HepG2 (cell line): ENCODE data around the gene GAPDH. TPM values are rescaled to one million over a fixed set of nuclear protein-coding genes. Genes with fewer than 3 reads are reported as not detected.

ENCODE experiments used
- ATAC-seq: fragments of 200-7000 bp; cut with Tn5 transposase; 3 replicates; pipeline ENCODE4 v1.9.1; 2020; ENCODE audit warnings: mild to moderate bottlenecking, moderate library complexity
- BruUV-seq: library from RNA; stranded (reverse); fragments of 400-500 nt; replicated peaks from 2 replicates; lab custom pipeline; 2021; lab: Mats Ljungman, UMichigan
- CTCF ChIA-PET: fragments of 300-600 bp; formaldehyde crosslinking; extraction: SDS; loops from one replicate; lab custom pipeline; 2021; ENCODE audit warnings: low total read pairs, inconsistent platforms, low intra/inter-chr PET ratio; lab: Yijun Ruan, JAX
- POLR2A ChIA-PET: fragments of 350-600 bp; sonication (Branson Sonifier 250); formaldehyde crosslinking; loops from one replicate; lab custom pipeline; 2020; ENCODE audit warnings: antibody characterized with exemption, inconsistent platforms; lab: Yijun Ruan, JAX
- DNase-seq: peaks from one replicate; pipeline ENCODE4 v3.0.0-alpha.2; 2015; ENCODE audit warnings: low spot score
- FAIRE-seq: peaks from 3 replicates; lab custom pipeline; 2011; peaks lifted over from hg19 to GRCh38; lab: Jason Lieb, UNC
- H2AFZ ChIP-seq: one replicate; pipeline ENCODE4 v1.6.1; 2011; ENCODE audit warnings: low read length, inconsistent platforms
- H3K27ac ChIP-seq: fragments of 300-600 bp; 3 replicates; pipeline ENCODE4 v1.8.0; 2011; ENCODE audit warnings: mixed run types, mild to moderate bottlenecking, mixed read lengths, low read length, inconsistent platforms; ENCODE audit not compliant: insufficient read depth; ENCODE audit errors: extremely low read length
- H3K27me3 ChIP-seq, 2 experiments: fragments of 200-600 bp in 1 of 2; 2 replicates in 1 of 2; 3 replicates in 1 of 2; pipeline versions ENCODE4 v1.6.0 to v1.8.0; 2011; ENCODE audit warnings: low read length in 2 of 2, mild to moderate bottlenecking in 2 of 2, moderate library complexity in 2 of 2, inconsistent platforms in 1 of 2; ENCODE audit not compliant: insufficient read depth in 2 of 2, control insufficient read depth in 1 of 2
- H3K36me3 ChIP-seq, 2 experiments: fragments of 200-600 bp in 1 of 2; replicated peaks in 1 of 2; 2 replicates in 1 of 2; 3 replicates in 1 of 2; pipeline versions ENCODE4 v1.5.1 to v1.8.0; 2011; ENCODE audit warnings: low read length in 2 of 2, inconsistent platforms in 1 of 2; ENCODE audit not compliant: insufficient read depth in 2 of 2, control insufficient read depth in 1 of 2
- H3K4me1 ChIP-seq: 2 replicates; pipeline ENCODE4 v1.5.1; 2012; ENCODE audit warnings: low read length, inconsistent platforms; ENCODE audit not compliant: insufficient read depth
- H3K4me2 ChIP-seq: 2 replicates; pipeline ENCODE4 v1.6.0; 2011; ENCODE audit warnings: low read depth, low read length, inconsistent platforms
- H3K4me3 ChIP-seq, 3 experiments: fragments of 200-600 bp in 1 of 3; sonication (generic), shearing (Covaris generic) in 1 of 3; replicated peaks in 1 of 3; 2 replicates each; pipeline ENCODE4 v1.5.1; 2011 to 2016; ENCODE audit warnings: low read length in 3 of 3, inconsistent platforms in 2 of 3, low read depth in 2 of 3, mild to moderate bottlenecking in 2 of 3, control low read depth in 1 of 3, mixed read lengths in 1 of 3; ENCODE audit not compliant: insufficient read depth in 1 of 3
- H3K79me2 ChIP-seq: one replicate; pipeline ENCODE4 v1.6.1; 2011; ENCODE audit warnings: low read length, inconsistent platforms; ENCODE audit not compliant: insufficient read depth
- H3K9ac ChIP-seq: 2 replicates; pipeline ENCODE4 v1.6.0; 2011; ENCODE audit warnings: mild to moderate bottlenecking, low read depth, low read length, inconsistent platforms; ENCODE audit not compliant: insufficient read depth
- H3K9me3 ChIP-seq: 2 replicates; pipeline ENCODE4 v1.5.1; 2012; ENCODE audit warnings: mild to moderate bottlenecking, low read length
- H4K20me1 ChIP-seq: 2 replicates; pipeline ENCODE4 v1.6.0; 2011; ENCODE audit warnings: inconsistent platforms, mild to moderate bottlenecking, low read length, moderate library complexity; ENCODE audit not compliant: insufficient read depth
- AGO1 ChIP-seq: fragments of 200-400 bp; formaldehyde crosslinking; IDR thresholded peaks from 2 replicates; pipeline ENCODE4 v1.6.1; 2017; ENCODE audit warnings: mild to moderate bottlenecking, low read depth, low read length, moderate library complexity; ENCODE audit not compliant: poor library complexity, severe bottlenecking
- DMAP1 ChIP-seq: IDR thresholded peaks from 2 replicates; pipeline ENCODE4 v1.6.1; 2016
- KLF11 ChIP-seq: IDR thresholded peaks from 2 replicates; pipeline ENCODE4 v1.6.1; 2016; ENCODE audit warnings: missing compliant biosample characterization
- NR2C2 ChIP-seq: sonication (generic); formaldehyde crosslinking; IDR thresholded peaks from 2 replicates; pipeline ENCODE4 v1.4.0; 2020; ENCODE audit warnings: missing genetic modification reagents, mild to moderate bottlenecking, moderate library complexity, borderline replicate concordance
- ZNF335 ChIP-seq: sonication (generic); formaldehyde crosslinking; IDR thresholded peaks from 2 replicates; pipeline ENCODE4 v1.4.0; 2020; ENCODE audit warnings: missing genetic modification reagents
- ZNF878 ChIP-seq: sonication (generic); formaldehyde crosslinking; IDR thresholded peaks from 2 replicates; pipeline ENCODE4 v1.8.1; 2023; ENCODE audit warnings: mild to moderate bottlenecking, missing genetic modification reagents, moderate library complexity
- WGBS: methylation state at CpG from one replicate; pipeline ENCODE4 v1.1.6; 2017; ENCODE audit warnings: low lambda C conversion rate; 5-methylcytosine and 5-hydroxymethylcytosine counted together
- in situ Hi-C: cut with HindIII; loops from 2 replicates; pipeline ENCODE4 v1.10.0; 2017; ENCODE audit warnings: low pct_unique_long_range_greater_than_20kb; ENCODE audit not compliant: extremely low pct_ligation_motif_present
- intact Hi-C: fragments of 100-400 bp; cut with micrococcal nuclease; formaldehyde crosslinking; loops from one replicate; pipeline ENCODE4 v1.10.0; 2022; ENCODE audit not compliant: unreplicated experiment
- polyA plus RNA-seq, 8 experiments: library from polyadenylated mRNA; depleted of rRNA in 3 of 8; stranded (reverse) in 7 of 8; unstranded in 1 of 8; fragments of >200 nt; fragmentation: Illumina TruSeq in 4 of 8; extraction: Trizol in 4 of 8; gene quantifications; 2 replicates each; pipeline versions ENCODE4 v1.2.1 to v1.2.3, GENCODE V29; 2011 to 2016; ENCODE audit warnings: low read depth in 4 of 8, missing spikeins in 1 of 8, mixed read lengths in 1 of 8; ENCODE audit not compliant: insufficient read depth in 1 of 8
- total RNA-seq, 5 experiments: library from RNA; depleted of rRNA; stranded (reverse); fragments of >200 nt; fragmentation: Illumina TruSeq; extraction: Trizol; gene quantifications; 2 replicates each; pipeline ENCODE4 v1.2.3, GENCODE V29; 2016; ENCODE audit warnings: low read depth in 1 of 5
- TF ChIP-seq, protein P1 (sequence below): sonication (generic); formaldehyde crosslinking; IDR thresholded peaks from 2 replicates; pipeline ENCODE4 v1.5.0; 2020; ENCODE audit warnings: mild to moderate bottlenecking, missing genetic modification reagents
- TF ChIP-seq, protein P2 (sequence below): sonication (generic); formaldehyde crosslinking; IDR thresholded peaks from 2 replicates; pipeline ENCODE4 v1.9.0; 2021; ENCODE audit warnings: missing genetic modification reagents, mild to moderate bottlenecking, borderline replicate concordance
- TF ChIP-seq, protein P3 (sequence below): IDR thresholded peaks from 2 replicates; pipeline ENCODE4 v1.4.0; 2020; ENCODE audit warnings: mild to moderate bottlenecking, missing genetic modification reagents
- TF ChIP-seq, protein P4 (sequence below): IDR thresholded peaks from 2 replicates; pipeline ENCODE4 v1.6.1; 2016; ENCODE audit warnings: mild to moderate bottlenecking, missing biosample characterization, missing genetic modification reagents

The GAPDH gene
- total and polyA plus RNA-seq, 2 of the 13 experiments (the other 11 are each of a cell fraction or from before 2014, with no cell fraction given): 3,038 to 12,722 TPM

DNA sequence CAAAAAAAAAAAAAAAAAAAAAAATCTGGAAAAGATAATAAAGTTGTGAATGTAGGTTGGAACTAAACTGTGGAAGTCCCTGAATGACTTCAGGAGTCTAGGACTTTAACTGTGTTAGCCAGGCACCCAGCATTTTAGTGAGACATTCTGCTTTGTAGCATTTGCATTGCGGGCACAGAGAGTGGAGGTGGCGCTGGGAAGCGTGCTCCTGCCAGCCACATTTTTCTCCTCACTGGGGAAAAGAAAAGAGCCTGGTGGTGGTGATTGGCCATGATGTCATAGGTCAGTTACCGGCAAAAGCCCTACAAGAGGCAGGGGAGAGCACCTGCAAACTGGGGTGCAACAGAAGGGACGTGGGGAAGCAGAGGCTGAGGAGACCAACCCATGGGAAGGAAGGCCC, 9.7 kb upstream of the GAPDH start:
- no peaks in the 10 kb centered on the region for H3K4me1 ChIP-seq
- no peaks in the 10 kb centered on the region for H4K20me1 ChIP-seq
- H3K79me2 ChIP-seq: no peaks in the 10 kb centered on the region
- TF ChIP-seq, protein P1, sequence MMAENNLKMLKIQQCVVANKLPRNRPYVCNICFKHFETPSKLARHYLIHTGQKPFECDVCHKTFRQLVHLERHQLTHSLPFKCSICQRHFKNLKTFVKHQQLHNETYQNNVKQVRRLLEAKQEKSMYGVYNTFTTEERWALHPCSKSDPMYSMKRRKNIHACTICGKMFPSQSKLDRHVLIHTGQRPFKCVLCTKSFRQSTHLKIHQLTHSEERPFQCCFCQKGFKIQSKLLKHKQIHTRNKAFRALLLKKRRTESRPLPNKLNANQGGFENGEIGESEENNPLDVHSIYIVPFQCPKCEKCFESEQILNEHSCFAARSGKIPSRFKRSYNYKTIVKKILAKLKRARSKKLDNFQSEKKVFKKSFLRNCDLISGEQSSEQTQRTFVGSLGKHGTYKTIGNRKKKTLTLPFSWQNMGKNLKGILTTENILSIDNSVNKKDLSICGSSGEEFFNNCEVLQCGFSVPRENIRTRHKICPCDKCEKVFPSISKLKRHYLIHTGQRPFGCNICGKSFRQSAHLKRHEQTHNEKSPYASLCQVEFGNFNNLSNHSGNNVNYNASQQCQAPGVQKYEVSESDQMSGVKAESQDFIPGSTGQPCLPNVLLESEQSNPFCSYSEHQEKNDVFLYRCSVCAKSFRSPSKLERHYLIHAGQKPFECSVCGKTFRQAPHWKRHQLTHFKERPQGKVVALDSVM (CRISPR knock-in tag): no peak
- TF ChIP-seq, protein P2, sequence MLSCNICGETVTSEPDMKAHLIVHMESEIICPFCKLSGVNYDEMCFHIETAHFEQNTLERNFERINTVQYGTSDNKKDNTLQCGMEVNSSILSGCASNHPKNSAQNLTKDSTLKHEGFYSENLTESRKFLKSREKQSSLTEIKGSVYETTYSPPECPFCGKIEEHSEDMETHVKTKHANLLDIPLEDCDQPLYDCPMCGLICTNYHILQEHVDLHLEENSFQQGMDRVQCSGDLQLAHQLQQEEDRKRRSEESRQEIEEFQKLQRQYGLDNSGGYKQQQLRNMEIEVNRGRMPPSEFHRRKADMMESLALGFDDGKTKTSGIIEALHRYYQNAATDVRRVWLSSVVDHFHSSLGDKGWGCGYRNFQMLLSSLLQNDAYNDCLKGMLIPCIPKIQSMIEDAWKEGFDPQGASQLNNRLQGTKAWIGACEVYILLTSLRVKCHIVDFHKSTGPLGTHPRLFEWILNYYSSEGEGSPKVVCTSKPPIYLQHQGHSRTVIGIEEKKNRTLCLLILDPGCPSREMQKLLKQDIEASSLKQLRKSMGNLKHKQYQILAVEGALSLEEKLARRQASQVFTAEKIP (CRISPR knock-in tag): no peak
- no peak for TF ChIP-seq ZNF335 (CRISPR knock-in tag)
- TF ChIP-seq DMAP1: no peak
- no peak for TF ChIP-seq NR2C2 (CRISPR knock-in tag)
- TF ChIP-seq, protein P3, sequence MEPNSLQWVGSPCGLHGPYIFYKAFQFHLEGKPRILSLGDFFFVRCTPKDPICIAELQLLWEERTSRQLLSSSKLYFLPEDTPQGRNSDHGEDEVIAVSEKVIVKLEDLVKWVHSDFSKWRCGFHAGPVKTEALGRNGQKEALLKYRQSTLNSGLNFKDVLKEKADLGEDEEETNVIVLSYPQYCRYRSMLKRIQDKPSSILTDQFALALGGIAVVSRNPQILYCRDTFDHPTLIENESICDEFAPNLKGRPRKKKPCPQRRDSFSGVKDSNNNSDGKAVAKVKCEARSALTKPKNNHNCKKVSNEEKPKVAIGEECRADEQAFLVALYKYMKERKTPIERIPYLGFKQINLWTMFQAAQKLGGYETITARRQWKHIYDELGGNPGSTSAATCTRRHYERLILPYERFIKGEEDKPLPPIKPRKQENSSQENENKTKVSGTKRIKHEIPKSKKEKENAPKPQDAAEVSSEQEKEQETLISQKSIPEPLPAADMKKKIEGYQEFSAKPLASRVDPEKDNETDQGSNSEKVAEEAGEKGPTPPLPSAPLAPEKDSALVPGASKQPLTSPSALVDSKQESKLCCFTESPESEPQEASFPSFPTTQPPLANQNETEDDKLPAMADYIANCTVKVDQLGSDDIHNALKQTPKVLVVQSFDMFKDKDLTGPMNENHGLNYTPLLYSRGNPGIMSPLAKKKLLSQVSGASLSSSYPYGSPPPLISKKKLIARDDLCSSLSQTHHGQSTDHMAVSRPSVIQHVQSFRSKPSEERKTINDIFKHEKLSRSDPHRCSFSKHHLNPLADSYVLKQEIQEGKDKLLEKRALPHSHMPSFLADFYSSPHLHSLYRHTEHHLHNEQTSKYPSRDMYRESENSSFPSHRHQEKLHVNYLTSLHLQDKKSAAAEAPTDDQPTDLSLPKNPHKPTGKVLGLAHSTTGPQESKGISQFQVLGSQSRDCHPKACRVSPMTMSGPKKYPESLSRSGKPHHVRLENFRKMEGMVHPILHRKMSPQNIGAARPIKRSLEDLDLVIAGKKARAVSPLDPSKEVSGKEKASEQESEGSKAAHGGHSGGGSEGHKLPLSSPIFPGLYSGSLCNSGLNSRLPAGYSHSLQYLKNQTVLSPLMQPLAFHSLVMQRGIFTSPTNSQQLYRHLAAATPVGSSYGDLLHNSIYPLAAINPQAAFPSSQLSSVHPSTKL (CRISPR knock-in tag): no peak
- TF ChIP-seq, protein P4, sequence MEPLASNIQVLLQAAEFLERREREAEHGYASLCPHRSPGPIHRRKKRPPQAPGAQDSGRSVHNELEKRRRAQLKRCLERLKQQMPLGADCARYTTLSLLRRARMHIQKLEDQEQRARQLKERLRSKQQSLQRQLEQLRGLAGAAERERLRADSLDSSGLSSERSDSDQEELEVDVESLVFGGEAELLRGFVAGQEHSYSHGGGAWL (CRISPR knock-in tag): no peak
- TF ChIP-seq AGO1: no peak
- TF ChIP-seq ZNF878 (CRISPR knock-in tag): no peak
- TF ChIP-seq KLF11 (CRISPR knock-in tag): no peak
- H3K9me3 ChIP-seq: no peaks in the 10 kb centered on the region
- H3K4me3 ChIP-seq: no peak overlapping the region
- WGBS: 95% methylated on average over 5 of the region's 5 CpGs
- no peak overlapping the region for H3K4me2 ChIP-seq
- H3K27me3 ChIP-seq: no peaks in the 10 kb centered on the region
- in situ Hi-C loops: no loop called here
- H3K27ac ChIP-seq: no peak overlapping the region
- ATAC-seq (no peak), DNase-seq (no peak), FAIRE-seq (no peak)
- intact Hi-C loops: no loop called here
- H2AFZ ChIP-seq: no peak overlapping the region
- no TSS peak for BruUV-seq
- ChIA-PET CTCF (no interaction called here), POLR2A (no interaction called here)
- peaks cover 60 to 97% of the 10 kb centered on the region in 2 experiments for H3K36me3 ChIP-seq
- H3K9ac ChIP-seq: no peak overlapping the region
